Ramos (cell line): Measurements from ENCODE around the gene CCM2.

Experiments
- in situ Hi-C: fragments of 300-500 bp; cut with MboI; formaldehyde crosslinking; loops from one replicate; pipeline ENCODE4 v1.14.3; 2022; ENCODE audit warnings: low sequenced_read_pairs; ENCODE audit not compliant: unreplicated experiment

CCM2 gene

DNA sequence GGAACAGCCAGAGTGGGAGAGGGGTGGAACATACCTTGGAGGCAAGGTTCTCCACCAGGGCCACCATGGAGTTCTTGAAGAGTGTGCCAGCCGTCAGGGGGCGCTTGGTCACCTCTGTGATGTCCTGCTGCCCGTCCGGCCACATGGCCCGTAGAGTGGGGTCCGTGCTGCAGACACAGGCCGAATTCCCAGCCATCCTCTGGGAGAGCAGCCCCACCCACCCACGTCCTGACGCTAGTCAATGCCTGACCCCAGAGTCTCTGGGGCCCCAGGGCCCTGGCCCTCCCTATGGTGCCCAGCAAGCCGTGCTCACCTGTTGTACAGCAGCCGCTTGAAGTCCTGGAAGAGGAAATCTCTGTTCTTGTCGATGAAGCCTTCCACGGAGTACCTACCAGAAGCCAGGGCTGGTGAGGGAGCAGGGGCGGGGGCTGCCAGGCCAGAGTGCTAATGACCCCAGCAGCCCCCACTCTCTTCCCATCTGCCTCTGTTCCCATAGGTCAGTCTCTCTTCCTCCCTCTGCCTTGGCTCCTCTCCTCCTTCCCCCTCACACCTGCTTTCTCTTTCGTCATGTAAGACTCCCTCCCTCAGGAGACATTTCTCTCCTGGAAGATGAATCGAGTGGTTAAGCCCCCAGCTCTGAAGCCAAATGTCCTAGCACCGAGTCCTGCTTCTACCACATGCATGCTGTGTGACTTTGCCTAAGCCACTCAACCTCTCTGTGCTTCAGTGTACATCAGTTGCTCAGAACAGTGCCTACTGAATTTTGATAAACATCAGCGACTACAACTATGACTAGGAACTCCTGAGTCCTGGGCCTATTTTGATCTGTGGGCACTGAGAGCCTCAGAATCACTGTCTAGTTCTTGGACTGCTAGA is 32.2 kb upstream of the CCM2 start:
- in situ Hi-C loops, result no loop called here

DNA sequence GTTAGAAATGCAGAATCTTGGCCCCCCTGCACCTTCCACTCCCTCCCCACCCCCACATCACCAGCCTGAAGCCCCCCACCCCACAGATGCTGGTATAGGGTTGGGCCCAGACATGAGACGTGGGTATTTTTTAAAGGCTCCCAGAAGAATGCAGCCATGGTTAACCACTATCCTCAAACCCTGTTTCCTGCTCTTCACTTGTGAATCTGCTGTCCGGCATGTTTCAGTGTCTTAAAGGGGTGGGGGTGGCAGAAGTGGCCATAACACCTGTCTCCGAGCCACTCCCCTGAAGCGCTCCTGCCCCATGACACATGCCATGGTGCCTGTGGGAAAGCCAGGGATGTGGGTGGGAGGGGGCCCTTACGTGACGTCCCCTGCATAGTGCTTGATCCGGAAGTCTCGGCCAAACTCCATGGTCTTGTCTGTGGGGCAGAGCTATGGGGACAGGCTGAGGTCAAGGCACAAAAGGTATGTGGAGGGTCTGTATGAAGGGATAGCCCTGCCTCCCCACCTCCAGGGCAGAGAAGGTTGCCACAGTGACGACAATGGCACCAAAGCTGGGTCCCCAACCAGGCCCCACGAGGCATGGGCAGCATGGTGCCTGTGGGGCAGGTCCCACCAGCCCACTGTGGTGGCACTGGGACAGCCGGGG is 30.8 kb upstream of the CCM2 start:
- in situ Hi-C loops, result no loop called here

DNA sequence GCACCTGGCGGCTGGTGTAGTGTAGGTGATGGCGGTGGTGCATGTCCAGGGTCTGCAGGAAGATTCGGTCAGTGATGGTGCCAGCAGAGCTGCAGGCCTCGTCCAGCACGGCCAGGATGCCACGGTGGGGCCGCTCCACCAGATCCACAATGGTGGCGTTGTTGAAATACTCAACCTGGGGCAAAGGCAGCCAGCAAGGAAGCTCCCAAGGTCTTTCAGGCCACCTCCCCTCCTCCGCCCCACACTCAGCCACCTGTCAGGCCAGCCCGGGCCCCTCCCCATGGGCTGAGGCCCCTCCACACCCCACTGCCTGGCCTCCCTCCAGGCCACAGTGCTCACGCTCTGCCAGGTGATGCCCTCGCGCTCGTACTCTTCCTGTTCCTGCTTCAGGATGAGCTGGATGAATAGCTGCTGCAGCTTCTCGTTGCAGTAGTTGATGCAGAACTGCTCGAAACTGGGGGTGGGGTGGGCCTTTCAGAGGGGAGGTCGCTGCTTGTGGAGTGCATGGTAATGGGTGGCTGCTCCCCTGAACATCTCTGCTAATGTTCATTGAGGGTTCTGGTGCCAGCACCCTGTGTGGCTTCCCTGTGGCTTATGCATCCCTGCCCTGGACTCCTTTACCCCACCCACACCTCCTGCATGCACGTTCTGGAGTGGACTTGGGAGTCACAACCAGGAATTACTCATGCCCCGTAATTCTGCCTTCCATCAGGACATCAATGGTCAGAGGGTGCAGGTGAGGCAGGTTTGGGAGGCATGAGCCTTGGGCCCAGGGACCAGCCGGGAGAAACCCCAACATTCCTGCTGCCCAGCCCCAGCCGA is 30.1 kb upstream of the CCM2 start:
- in situ Hi-C loops, result loop anchor here (10.0 kb wide), 1 partner anchor 165 kb away; no protein-coding TSS in a partner anchor

DNA sequence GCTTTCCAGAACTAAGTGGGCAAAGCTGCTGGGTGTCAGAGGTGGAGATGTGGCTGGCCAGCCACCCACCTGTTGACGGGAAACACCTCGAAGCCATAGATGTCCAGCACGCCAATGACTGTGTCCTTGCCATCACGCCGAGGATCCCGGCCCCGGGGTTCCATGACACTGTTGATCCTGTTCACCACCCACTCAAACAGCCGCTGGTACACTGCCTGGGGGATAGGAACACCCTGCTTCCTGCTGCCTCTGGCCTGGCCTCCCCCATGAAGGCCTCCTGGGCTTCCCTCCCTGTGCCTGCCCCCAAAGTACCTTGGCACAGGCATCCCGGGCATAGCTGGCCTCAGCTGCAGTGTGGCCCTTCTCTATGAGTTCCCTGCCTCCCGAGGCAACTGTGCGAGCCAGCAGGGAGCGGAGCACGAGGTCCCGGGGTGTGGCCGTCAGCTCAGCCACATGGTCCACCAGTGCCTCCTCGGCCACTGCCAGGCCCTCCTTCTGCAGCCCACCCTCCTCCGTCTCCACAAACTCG is 29.4 kb upstream of the CCM2 start:
- in situ Hi-C loops, result loop anchor here (10.0 kb wide), 1 partner anchor 164 kb away; no protein-coding TSS in a partner anchor

DNA sequence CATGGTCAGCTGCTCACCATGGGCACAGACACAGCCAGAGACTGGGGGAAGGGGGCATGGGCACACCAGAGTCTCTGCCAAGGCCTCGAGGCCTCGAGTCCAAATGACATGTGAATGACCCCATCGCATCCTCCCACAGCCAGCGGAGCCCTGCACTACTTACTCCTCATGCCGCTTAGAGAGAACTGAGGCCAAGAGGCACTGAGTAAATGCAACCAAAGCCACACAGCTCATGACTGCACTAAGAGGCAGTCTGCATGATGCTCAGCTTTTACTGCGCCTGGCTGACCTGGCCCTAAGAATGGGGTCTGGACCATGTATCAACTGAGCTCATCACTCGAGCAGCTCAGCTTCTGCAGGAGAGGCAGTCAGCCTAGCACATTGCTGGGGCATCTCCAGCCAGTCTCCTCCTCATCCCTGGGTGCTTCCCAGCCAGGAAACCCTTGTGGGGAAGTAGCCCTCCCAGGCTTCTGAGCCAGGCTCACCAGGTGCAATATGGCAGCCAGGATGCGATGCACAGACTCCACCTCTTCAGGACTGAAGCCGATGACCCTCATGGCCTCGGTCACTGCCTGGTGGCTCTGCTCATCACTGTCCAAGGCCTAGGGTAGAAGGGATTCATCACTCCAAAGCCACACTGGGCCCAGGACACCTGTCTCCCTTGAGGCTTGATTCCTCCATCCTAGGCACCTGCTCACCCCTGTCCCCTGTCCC is 28.7 kb upstream of the CCM2 start:
- in situ Hi-C loops, result loop anchor here (10.0 kb wide), 1 partner anchor 163 kb away; no protein-coding TSS in a partner anchor

DNA sequence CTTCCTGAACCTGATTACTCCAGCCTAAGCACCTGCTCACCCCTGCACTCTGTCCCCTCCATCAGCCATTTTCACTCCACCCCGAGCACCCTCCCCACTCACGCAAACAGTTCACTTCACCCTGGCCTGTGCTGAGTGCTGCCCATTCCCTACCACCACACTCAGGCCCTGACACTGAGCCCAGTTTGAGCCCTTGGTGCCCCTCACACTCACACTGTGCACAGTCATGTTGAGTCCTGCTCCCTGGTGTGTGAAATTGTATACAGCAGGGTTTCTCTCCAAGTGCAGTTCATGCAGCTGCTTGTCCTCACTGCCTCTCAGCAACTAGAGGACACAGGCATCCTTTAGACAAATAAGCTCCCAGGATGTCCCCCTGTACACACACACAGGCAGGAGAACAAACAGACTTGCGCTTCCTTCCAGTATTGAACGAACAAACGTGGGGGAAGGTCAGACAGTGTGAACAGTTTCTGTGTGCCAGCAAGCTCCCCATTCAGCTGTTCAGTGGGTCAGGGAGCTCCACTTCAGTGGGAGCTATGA is 28.0 kb upstream of the CCM2 start:
- in situ Hi-C loops, result loop anchor here (10.0 kb wide), 1 partner anchor 163 kb away; no protein-coding TSS in a partner anchor

DNA sequence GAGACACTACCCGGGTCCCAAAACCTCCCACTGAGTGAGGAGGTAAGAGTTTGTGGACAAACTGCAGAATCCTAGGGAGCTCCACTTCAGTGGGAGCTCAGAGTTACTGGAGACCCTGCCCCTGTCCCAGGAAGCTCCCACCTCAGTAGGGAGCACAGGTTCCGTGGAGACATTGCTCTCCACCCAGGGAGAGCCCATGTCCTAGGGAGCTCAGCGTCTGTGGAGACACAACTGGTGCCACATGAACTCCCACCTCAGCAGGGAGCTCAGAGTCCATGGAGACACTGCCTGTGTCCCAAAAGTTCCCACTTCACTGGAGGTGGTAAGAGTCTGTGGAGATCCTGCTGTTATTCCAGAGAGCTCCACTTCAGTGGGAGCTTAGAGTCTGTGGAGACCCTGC is 27.4 kb upstream of the CCM2 start:
- in situ Hi-C loops, result loop anchor here (10.0 kb wide), 1 partner anchor 162 kb away; no protein-coding TSS in a partner anchor

DNA sequence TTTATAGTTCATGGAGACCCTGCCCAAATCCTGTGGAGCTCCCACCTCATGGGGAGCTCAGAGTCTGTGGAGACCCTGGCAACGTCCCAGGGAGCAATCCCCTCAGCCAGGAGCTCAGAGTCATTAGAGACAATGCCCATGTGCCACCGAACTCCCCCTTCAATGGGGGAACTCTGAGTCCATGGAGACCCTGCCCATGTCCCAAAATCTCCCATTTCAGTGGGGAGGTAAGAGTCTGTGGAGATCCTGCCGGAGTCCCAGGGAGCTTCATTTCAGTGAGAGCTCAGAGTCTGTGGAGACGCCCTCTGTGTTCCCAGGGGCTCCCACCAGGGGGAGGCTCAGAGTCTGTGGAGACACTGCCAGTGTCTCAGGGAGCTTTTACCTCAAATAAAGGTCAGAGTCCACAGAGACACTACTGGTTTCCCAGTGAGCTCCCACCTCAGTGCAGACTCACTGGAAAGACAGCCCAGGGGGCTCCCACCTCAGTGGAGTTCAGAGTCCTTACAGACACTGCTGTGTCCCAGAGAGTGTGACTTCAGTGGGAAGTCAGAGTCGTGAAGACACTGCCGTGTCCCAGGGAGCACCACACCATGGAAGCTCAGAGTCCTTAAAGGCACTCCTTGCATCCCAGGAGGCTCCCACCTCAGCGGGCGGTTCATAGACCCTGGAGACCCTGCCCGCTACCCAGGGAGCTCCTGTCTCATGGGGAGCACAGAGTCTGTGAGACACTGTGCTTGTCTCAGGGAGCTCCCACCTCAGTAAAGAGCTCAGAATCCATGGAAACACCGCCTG is 26.2 kb upstream of the CCM2 start:
- in situ Hi-C loops, result loop anchor here (10.0 kb wide), 1 partner anchor 161 kb away; no protein-coding TSS in a partner anchor

DNA sequence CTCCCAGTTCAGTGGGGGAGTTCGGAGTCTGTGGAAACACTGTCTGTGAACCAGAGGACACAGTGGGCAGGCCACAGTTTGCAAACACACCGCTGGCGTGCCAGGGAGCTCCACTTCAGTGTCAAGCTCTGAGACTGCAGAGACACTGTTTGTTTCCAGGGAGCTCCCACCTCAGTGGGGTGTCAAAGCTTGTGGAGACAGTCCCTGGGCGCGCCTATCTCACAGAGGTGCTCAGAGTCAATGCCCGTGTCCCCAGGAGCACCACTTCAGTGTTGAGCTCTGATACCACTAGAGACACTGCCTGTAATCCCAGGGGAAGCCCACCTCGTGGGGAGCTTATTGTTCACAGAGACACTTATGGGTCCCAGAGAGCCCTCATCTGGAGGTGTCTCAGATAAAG is 25.5 kb upstream of the CCM2 start:
- in situ Hi-C loops, result loop anchor here (10.0 kb wide), 1 partner anchor 160 kb away; no protein-coding TSS in a partner anchor

DNA sequence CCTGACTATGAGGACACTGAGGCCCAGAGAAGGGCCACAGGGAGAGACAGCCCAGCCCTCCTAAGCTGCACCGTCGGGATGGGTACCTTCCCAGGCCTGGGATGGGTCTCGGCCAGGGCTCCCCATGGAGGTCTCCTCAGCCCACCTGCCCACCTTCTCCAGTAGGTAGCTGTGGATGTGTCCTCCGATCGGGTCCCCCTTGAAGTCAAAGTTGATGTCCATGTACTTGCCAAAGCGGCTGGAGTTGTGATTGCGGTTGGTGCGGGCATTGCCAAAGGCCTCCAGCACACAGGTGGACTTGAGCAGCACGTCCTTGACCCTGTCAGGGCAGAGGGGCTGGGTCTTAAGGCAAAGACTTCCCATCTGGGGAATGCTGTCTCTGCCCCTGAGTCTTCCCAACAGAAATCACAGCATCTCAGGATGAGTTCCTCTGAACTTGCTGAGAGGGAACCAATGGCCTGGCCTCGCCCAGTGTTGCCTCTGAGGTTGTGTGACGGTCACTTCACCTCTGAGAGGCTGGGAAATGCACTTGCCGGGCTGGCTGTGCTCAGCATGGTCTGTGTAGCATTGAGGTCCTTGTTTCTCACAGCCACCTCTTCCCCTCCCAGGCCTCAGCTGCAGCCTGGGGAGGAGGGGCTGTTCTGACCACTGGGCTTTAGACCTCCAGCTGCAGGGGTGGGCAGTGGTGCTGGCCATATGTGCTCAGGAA is 24.5 kb upstream of the CCM2 start:
- in situ Hi-C loops, result loop anchor here (10.0 to 25.0 kb wide), 2 partner anchors 159 to 888 kb away; partner anchors contain the start of gene POLM

DNA sequence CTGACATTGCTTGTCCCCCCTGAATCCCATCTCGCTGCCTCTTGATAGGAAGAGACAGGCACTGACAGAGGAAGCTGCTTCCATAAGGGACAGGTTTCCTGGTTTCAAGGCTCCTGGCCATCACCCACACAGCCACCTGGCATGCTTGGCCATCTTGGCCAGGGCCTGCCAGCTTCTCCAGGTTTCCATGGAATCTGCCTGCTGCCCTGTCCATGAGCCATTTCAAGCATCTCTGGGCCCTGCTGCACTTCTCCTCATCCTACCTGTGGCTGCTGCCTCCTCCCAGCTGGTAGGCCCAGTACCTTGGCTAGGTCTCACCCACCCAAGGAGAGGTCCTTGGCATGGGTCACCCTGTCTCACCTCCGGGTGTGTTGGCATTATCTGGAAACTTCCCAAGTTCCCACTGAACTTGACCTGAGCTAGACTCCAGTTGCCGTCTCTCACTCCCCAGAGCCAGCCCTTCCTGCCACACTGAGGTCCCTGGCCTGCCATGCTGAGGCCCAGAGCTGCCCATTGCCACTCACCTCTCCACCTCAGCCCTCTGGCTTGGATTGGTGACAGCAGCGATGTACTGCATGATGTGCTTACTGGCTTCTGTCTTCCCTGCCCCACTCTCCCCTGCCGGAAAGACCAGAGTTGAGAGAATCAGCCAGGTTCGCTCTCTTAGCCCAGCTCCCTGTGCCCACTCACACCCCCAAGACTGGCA is 23.8 kb upstream of the CCM2 start:
- in situ Hi-C loops, result loop anchor here (10.0 to 25.0 kb wide), 2 partner anchors 159 to 889 kb away; partner anchors contain the start of gene POLM

DNA sequence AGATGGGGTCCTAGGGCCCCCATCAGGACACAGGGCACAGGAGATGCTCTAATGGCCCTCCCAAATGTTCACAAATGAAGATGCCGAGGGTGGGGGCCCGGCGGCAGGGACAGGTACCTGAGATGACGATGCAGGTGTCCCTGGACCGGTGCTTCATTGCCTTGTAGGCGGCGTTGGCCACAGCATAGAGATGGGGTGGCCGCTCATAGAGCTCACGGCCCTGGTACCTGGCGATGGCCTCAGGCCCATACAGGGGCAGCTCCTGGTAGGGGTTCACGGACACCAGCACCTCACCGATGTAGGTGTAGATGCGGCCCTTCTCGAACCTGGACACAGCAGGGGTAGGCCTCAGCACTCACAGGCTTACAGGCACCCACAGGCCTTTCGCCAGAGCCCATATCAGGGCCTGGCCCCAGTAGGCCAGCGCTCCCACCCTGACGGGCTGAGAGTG is 23.2 kb upstream of the CCM2 start:
- in situ Hi-C loops, result loop anchor here (10.0 to 25.0 kb wide), 2 partner anchors 158 to 889 kb away; partner anchors contain the start of gene POLM

DNA sequence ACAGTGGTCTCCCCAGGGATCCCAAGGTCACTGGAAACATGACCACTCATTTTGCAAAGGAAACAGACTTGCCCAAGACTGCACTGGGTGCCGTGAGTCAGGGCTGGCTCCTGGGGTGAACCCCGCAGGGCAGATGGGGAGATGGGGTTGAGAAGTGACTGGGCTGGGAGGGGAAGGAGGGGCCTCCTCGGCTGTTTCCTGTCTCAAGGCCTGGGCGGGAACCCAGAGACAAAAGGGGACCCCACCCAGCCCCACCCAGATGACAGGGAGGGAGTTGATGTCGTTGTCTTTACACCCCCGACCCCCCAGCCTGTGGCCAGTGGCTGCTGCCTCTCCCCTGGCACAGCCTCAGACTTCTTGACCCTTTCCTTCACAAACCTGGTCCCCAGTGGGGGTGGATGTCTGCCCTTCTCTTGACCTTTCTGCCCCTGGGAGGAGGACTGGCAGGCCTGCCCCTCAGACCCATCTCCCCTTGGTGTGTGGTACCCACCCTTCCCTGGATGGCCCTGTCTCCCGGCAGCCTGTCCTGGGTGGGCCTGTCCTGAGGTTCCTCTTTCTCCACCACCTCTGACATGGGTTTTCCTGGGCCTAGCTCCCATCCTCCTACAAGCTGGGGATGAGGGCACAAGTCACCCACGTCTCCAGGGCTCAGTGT is 22.6 kb upstream of the CCM2 start:
- in situ Hi-C loops, result loop anchor here (10.0 to 25.0 kb wide), 2 partner anchors 157 to 890 kb away; partner anchors contain the start of gene POLM

DNA sequence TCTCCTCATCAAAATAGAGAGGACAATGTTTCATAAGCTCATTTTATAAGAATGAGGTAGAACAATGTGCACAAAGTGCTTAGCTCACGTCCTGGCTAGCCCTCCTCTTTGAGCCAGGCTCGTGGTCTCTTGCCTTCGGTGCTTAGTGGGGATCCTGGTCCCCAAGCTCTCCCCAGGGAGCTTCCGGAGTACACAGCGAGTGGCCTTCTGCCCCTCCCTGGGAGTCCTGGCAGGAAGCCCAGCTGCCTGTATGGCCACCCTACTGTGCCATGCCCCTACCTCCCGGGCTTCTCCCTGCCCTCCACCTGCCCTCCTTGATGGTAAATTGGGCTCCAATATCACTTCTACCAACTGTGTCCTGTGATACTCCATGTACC is 22.1 kb upstream of the CCM2 start:
- in situ Hi-C loops, result loop anchor here (10.0 to 25.0 kb wide), 2 partner anchors 157 to 891 kb away; partner anchors contain the start of gene POLM

DNA sequence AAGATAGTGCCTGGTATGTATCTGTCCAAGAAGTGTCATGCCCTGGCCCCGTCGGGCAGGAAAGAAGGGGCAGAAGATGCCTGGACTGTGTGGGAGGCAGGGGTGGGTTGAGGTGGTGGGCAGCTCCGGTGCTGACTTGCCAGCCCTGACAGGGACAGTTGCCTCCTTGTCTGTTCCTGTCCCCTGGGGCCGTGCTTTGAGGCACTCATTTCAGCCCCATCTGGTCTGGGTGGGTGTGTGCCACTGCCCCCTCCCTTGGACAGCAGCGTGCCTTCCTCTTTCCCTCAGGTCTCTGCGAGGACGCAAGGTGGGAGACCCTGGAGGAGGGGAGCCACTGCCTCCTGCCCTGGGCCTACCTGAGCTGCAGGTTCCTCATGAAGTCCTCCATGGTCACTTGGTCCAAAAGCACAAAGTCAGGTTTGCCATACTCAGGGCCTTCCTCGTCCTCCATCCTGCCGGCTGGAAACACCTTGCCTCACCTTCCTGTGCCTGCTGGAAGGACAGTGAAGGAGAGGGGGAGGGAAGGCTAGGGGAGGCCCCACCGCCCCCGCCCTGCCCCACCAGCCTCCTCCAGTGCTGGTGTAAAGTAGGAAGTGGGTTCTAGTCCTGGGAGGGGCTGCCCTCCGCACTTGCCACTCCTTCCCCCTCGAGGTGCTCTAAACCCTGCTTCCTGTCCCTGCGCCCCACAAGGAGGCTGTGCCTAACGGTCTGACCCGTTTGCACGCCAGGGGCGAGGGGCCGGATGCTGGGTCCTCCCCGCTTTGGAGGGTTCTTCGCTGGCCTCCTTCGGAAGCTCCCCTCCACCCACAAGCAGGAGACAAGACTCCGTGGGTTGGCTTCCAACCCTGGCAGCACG is 21.3 kb upstream of the CCM2 start, which contains the start of gene MYO1G:
Gene MYO1G, minus strand, starts transcription at position 505 of the 856 bp plus-strand sequence. Its CDS starts 54 bp downstream, at position 451.
- in situ Hi-C loops, result loop anchor here (10.0 to 25.0 kb wide), 2 partner anchors 156 to 891 kb away; partner anchors contain the start of gene POLM
